Progenitor cell of endocrine pancreas (in vitro differentiated cells): ENCODE measurements around the gene PAPOLB. TPM values are rescaled to one million over a fixed set of nuclear protein-coding genes. Genes with fewer than 3 reads are reported as not detected.

ENCODE experiments used
- DNase-seq: peaks from one replicate; pipeline ENCODE4 v3.0.0; 2021; ENCODE audit warnings: low spot score; ENCODE audit not compliant: unreplicated experiment
- H3K27ac Mint-ChIP-seq: 2 replicates; pipeline ENCODE4 v1.8.0; 2021; ENCODE audit warnings: mild to moderate bottlenecking, moderate library complexity, mixed read lengths
- H3K27me3 Mint-ChIP-seq: 2 replicates; pipeline ENCODE4 v1.8.0; 2021; ENCODE audit warnings: mixed read lengths
- H3K36me3 Mint-ChIP-seq: 2 replicates; pipeline ENCODE4 v1.8.0; 2022; ENCODE audit warnings: mixed read lengths; ENCODE audit not compliant: insufficient read depth
- H3K4me1 Mint-ChIP-seq: 2 replicates; pipeline ENCODE4 v1.8.0; 2021; ENCODE audit warnings: low read depth, mixed read lengths
- H3K4me3 Mint-ChIP-seq: 2 replicates; pipeline ENCODE4 v1.8.0; 2021; ENCODE audit warnings: low read depth, mild to moderate bottlenecking, moderate library complexity, mixed read lengths
- H3K9me3 Mint-ChIP-seq: 2 replicates; pipeline ENCODE4 v1.8.0; 2021; ENCODE audit warnings: low read depth, mixed read lengths
- CTCF ChIP-seq: fragments of 200-600 bp; sonication (generic); IDR thresholded peaks from one replicate; pipeline ENCODE4 v1.5.0; 2021; ENCODE audit warnings: antibody characterized with exemption, mild to moderate bottlenecking; ENCODE audit not compliant: unreplicated experiment
- long read RNA-seq: library from polyadenylated mRNA; unstranded; transcript quantifications from one replicate; pipeline ENCODE4 v2.0.0, GENCODE V29; 2020
- total RNA-seq: library from RNA; stranded (reverse); gene quantifications from 2 replicates; pipeline ENCODE4 v1.2.1, GENCODE V29; 2021

The PAPOLB gene
- 0.07 and 0.10 TPM in 2 replicates for total RNA-seq
- long read RNA-seq: 0 reads

GRCh38 chr7:4861673-4862072, at the start of gene PAPOLB:
TSS of gene PAPOLB (minus strand) at chr7:4862030. CDS start at chr7:4861810, 220 bp downstream.
- no peak within 1 kb of the TSS for H3K4me3 Mint-ChIP-seq
- DNase-seq: no peak
- H3K27me3 Mint-ChIP-seq: peaks cover 15% of the 10 kb centered on the region
- no peaks in the 10 kb centered on the region for H3K36me3 Mint-ChIP-seq
- peaks cover 7% of the 10 kb centered on the region for H3K9me3 Mint-ChIP-seq
- no peak for TF ChIP-seq CTCF
- H3K27ac Mint-ChIP-seq: no peak within 1 kb of the TSS
- no peaks in the 10 kb centered on the region for H3K4me1 Mint-ChIP-seq

DNA sequence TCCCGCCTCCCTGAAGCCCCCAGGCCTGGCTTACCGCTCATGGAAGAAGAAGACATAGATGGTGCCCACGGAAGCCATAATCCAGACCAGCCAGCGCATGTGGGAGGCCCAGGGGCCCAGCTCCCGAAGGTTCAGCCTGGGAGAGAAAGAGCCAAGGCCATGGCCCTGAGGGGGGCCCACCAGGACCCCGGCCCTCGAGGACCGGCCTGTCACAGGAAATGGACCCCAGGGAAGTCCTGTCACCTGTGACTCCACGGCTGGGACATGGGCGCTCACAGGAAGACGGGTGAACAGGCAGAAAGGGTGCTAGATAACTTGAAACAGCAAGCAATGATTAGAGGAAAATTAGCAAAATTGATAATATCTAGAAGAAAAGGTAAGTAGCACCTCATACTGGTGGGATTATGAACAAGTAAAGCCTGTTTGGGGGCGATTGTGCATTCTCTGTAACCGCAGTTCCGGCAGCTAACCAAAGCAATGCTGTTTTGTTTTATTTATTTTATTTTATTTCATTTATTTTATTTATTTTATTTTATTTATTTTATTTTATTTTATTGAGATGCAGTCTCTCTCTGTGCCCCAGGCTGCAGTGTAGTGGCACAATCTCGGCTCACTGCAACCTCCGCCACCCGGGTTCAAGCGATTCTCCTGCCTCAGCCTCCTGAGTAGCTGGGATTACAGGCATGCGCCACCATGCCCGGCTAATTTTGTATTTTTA, 49.4 kb upstream of the PAPOLB start:
- Mint-ChIP-seq H3K27ac (no peak overlapping the region), H3K9me3 (no peaks in the 10 kb centered on the region), H3K4me1 (no peaks in the 10 kb centered on the region), H3K36me3 (no peaks in the 10 kb centered on the region), H3K27me3 (peaks cover 3% of the 10 kb centered on the region), H3K4me3 (no peak overlapping the region)
- DNase-seq: no peak
- TF ChIP-seq CTCF: no peak

- TF ChIP-seq CTCF: no peak
- no peak for DNase-seq
- Mint-ChIP-seq H3K36me3 (no peaks in the 10 kb centered on the region), H3K9me3 (no peaks in the 10 kb centered on the region), H3K4me3 (no peak overlapping the region), H3K27me3 (peaks cover 17% of the 10 kb centered on the region), H3K4me1 (no peaks in the 10 kb centered on the region), H3K27ac (no peak overlapping the region)
Observed at GRCh38 chr7:4906682-4907081, 44.9 kb upstream of the PAPOLB start.

GRCh38 chr7:4905171-4905570, 43.3 kb upstream of the PAPOLB start:
- no peak overlapping the region for H3K27ac Mint-ChIP-seq
- no peak overlapping the region for H3K4me3 Mint-ChIP-seq
- H3K36me3 Mint-ChIP-seq: no peaks in the 10 kb centered on the region
- no peak for TF ChIP-seq CTCF
- H3K9me3 Mint-ChIP-seq: no peaks in the 10 kb centered on the region
- peaks cover 17% of the 10 kb centered on the region for H3K27me3 Mint-ChIP-seq
- DNase-seq: no peak
- H3K4me1 Mint-ChIP-seq: no peaks in the 10 kb centered on the region

DNA sequence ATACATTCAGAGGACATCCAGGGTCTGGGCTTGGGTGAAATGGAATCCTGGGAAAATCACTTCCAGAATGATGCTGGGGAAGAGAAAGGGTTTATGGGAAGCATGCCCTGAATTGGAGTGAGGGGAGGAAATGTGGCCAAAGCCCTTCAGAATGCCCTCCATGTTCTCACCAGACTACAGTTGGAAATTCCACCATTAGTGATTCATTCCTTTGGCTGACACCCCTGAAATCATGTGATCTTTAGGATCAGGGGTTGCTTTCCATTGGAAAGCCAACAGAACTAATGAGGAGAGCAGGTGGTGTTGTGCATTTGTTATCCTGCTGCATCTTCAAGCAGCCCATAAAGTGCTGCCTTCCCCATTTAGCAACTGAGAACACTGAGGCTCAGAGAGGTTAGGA, 42.5 kb upstream of the PAPOLB start:
- TF ChIP-seq CTCF: no peak
- Mint-ChIP-seq H3K27ac (no peak overlapping the region), H3K4me1 (peaks cover 2% of the 10 kb centered on the region), H3K9me3 (no peaks in the 10 kb centered on the region), H3K27me3 (peaks cover 17% of the 10 kb centered on the region), H3K4me3 (no peak overlapping the region), H3K36me3 (no peaks in the 10 kb centered on the region)
- no peak for DNase-seq
